ENCODE results near the gene SAMSN1.

DNA sequence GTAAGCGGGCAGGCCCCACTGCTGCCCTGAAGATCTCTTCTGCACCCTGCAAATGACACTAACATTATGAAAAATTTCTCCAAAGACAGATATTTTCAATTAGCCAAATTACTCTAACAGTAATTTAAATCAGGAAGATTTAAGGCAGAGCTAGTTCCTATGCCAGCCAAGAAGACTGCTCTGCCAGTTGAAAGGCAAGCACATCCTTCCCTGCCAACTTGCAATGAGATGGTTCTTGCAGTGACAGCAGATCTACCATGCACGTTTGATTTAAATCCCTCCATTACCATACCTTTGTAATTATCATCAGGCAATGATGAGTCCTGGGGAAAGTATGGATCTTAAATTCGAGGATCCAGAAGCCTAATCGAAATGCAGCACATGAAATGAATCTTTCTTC is 76.5 kb downstream of the SAMSN1 start:
- no peak for TF ChIP-seq GATA3 (IDR thresholded peaks at IDR 0.05; ENCODE audit: low read depth, low read length)
- TF ChIP-seq GATA2 (IDR thresholded peaks at IDR 0.05; ENCODE audit: low read depth, low read length) = no peak
